Esophagus squamous epithelium (tissue), 4 donors: Measurements from ENCODE around the gene CDH24.

Experiments
- CTCF ChIP-seq, 6 experiments: fragments of 450-650 bp in 4 of 6; fragments of 200-600 bp in 2 of 6; sonication (generic) in 2 of 6; IDR thresholded peaks; one replicate each; pipeline ENCODE4 v1.5.1; 2016 to 2019; ENCODE audit warnings: antibody characterized with exemption in 6 of 6, mild to moderate bottlenecking in 4 of 6, moderate library complexity in 4 of 6
- POLR2A ChIP-seq, 4 donors: fragments of 450-650 bp; IDR thresholded peaks; one replicate each; pipeline ENCODE4 v1.6.1; 2017; ENCODE audit warnings: antibody characterized with exemption in 4 of 4, mild to moderate bottlenecking in 4 of 4, moderate library complexity in 3 of 4

- no peak for TF ChIP-seq CTCF (IDR thresholded peaks at IDR 0.05)
- no peak for TF ChIP-seq POLR2A (IDR thresholded peaks at IDR 0.05)
Observed at GRCh38 chr14:23054000-23054811, 3.1 kb downstream of the CDH24 start.
